ENCODE data around the gene NTM. TPM values are rescaled to one million over a fixed set of nuclear protein-coding genes. Genes with fewer than 3 reads are reported as not detected.

NTM gene
- total RNA-seq, 1 experiment from 2014 or later = 9.9 TPM

DNA sequence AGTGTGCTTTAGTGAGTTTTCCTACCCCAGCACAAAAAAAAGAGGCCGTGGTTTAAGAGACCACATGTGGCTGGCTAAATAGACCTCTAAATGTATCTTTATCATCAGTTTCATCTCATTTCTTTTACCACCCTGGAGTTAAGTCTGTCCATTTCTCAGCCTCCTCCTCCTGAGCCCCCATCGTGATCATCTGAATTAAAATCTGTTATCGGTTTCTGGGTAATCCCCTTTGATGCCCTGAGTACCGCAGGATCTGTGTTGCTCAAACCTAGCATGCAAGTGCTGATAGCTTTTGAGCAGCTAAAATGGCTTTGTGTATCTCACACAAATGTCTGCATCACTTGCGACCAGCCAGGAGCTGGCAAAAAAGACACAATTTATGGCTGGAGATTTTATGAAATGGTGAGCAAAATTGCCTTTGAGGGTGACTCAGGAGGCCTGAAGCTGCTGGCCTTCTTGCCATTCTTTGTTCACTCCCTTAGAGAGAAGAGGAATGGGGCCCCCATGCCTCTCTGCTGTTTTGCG lies 236.5 kb downstream of the NTM start:
- Histone ChIP-seq H3K79me1 (ENCODE audit: insufficient read depth, low read depth, low read length, poor library complexity, severe bottlenecking) (no peaks in the 10 kb centered on the region), H3K23me2 (ENCODE audit: insufficient read length, low read depth, low read length, poor library complexity, severe bottlenecking) (no peaks in the 10 kb centered on the region), H3K9me3 (ENCODE audit: control insufficient read depth, low read depth, low read length) (no peaks in the 10 kb centered on the region), H3K79me2 (ENCODE audit: insufficient read depth, low read length) (no peaks in the 10 kb centered on the region), H2BK15ac (ENCODE audit: low read depth, low read length) (no peak overlapping the region), H4K5ac (ENCODE audit: insufficient read length, low read depth, low read length) (no peak overlapping the region), H2BK5ac (ENCODE audit: insufficient read length, low read length) (no peak overlapping the region), H3K9ac (ENCODE audit: extremely low read depth, insufficient read length, low read length) (no peak overlapping the region), H2BK20ac (ENCODE audit: low read depth, low read length, poor library complexity, severe bottlenecking) (no peak overlapping the region), H3K4me1 (ENCODE audit: insufficient read depth, low read length) (peaks cover 10% of the 10 kb centered on the region; the same call in 1 of the 2 replicates), H2AK5ac (ENCODE audit: insufficient read length, low read length) (no peak overlapping the region), H3K4me2 (ENCODE audit: insufficient read depth, insufficient read length, low read length) (no peak overlapping the region), H3K56ac (ENCODE audit: insufficient read length, low read depth, low read length) (no peak overlapping the region), H3T11ph (ENCODE audit: low read length) (no peak overlapping the region), H3K4ac (ENCODE audit: low read depth, low read length) (no peak overlapping the region), H3K14ac (ENCODE audit: insufficient read depth, low read length) (no peak overlapping the region), H3K18ac (ENCODE audit: insufficient read length, low read depth, low read length) (no peak overlapping the region), H4K20me1 (ENCODE audit: control insufficient read depth, insufficient read depth, insufficient read length) (no peaks in the 10 kb centered on the region), H2BK12ac (ENCODE audit: insufficient read length, low read depth, low read length) (no peak overlapping the region), H3K23ac (ENCODE audit: insufficient read length, low read depth, low read length) (no peak overlapping the region), H3K27ac (ENCODE audit: insufficient read length, low read depth, low read length) (no peak overlapping the region), H2AFZ (ENCODE audit: low read length) (no peak overlapping the region), H4K91ac (ENCODE audit: insufficient read length, low read depth, low read length) (no peak overlapping the region), H3K27me3 (ENCODE audit: insufficient read depth, low read length) (no peaks in the 10 kb centered on the region; the same call in 1 of the 2 replicates), H4K8ac (replicated peaks; ENCODE audit: insufficient read length, low read depth, low read length) (no peak overlapping the region), H2BK120ac (ENCODE audit: low read depth, low read length, poor library complexity, severe bottlenecking) (no peak overlapping the region)
- peaks cover 2 to 5% of the 10 kb centered on the region in 2 experiments; a peak in 3 of 5 replicates for H3K9me3 Mint-ChIP-seq
- H3K4me3 Mint-ChIP-seq = no peak overlapping the region
- peaks cover 26 to 27% of the 10 kb centered on the region in 2 experiments for H3K4me1 Mint-ChIP-seq
- peaks cover 0 to 8% (median 0%) of the 10 kb centered on the region in 3 experiments; a peak in 1 of 7 replicates for H3K36me3 Mint-ChIP-seq (ENCODE audit: insufficient read depth in 1 of 3, low read depth in 3 of 3)
- no peak for DNase-seq
- TF ChIP-seq, protein P1, sequence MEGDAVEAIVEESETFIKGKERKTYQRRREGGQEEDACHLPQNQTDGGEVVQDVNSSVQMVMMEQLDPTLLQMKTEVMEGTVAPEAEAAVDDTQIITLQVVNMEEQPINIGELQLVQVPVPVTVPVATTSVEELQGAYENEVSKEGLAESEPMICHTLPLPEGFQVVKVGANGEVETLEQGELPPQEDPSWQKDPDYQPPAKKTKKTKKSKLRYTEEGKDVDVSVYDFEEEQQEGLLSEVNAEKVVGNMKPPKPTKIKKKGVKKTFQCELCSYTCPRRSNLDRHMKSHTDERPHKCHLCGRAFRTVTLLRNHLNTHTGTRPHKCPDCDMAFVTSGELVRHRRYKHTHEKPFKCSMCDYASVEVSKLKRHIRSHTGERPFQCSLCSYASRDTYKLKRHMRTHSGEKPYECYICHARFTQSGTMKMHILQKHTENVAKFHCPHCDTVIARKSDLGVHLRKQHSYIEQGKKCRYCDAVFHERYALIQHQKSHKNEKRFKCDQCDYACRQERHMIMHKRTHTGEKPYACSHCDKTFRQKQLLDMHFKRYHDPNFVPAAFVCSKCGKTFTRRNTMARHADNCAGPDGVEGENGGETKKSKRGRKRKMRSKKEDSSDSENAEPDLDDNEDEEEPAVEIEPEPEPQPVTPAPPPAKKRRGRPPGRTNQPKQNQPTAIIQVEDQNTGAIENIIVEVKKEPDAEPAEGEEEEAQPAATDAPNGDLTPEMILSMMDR (conservative IDR thresholded peaks at IDR 0.05) = no peak
- peaks cover 9% of the 10 kb centered on the region for H3K27me3 Mint-ChIP-seq (ENCODE audit: low read depth)
- H3K27ac Mint-ChIP-seq = no peak overlapping the region
- no CpG with 5 or more reads among the region's 6 CpGs for WGBS (ENCODE audit: extremely low coverage, insufficient read length, low lambda C conversion rate)
